ENCODE results near the gene ZNF488.

ZNF488 gene

DNA sequence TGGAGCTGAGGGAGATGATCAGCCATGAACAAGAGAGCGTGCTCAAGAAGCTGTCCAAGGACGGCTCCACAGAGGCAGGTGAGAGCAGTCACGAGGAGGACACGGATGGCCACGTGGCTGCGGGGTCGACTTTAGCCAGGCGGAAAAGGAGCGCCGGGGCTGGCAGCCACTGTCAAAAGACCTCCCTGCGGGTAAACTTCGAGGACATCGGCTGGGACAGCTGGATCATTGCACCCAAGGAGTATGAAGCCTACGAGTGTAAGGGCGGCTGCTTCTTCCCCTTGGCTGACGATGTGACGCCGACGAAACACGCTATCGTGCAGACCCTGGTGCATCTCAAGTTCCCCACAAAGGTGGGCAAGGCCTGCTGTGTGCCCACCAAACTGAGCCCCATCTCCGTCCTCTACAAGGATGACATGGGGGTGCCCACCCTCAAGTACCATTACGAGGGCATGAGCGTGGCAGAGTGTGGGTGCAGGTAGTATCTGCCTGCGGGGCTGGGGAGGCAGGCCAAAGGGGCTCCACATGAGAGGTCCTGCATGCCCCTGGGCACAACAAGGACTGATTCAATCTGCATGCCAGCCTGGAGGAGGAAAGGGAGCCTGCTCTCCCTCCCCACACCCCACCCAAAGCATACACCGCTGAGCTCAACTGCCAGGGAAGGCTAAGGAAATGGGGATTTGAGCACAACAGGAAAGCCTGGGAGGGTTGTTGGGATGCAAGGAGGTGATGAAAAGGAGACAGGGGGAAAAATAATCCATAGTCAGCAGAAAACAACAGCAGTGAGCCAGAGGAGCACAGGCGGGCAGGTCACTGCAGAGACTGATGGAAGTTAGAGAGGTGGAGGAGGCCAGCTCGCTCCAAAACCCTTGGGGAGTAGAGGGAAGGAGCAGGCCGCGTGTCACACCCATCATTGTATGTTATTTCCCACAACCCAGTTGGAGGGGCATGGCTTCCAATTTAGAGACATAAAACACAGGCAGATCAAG, 58.5 kb downstream of the ZNF488 start:
- no peak for DNase-seq

DNA sequence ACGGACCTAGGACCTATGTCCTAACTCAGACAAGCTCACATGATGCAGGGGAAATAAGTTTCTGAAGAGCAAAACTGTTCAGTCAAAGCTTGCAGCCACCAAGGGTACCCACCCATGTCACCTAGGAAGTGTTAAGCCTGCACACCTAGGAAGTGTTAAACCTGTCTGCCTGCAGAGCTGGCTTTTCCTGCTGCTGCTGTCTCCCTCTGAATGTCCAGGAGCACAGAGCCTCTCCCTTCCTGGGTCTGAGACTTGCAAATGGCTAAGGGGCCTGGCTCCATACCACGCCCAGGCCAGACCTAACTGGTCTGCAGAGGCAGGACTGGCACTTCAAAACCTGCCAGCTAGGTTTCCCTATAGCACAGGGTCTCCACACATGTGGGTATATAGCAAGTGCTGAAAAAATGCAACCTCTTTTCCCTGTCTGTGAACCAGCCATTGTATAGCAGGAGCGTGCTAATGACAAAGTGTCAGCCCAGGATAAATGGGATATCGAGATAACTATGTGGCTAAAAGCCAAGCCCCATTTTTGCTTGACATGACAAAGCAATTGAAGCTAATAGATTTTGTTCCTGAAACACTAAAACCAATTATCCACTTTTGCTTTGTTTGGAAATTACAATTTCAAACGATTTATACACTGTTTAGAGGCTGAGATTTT, 60.3 kb downstream of the ZNF488 start:
- no peak for DNase-seq

DNA sequence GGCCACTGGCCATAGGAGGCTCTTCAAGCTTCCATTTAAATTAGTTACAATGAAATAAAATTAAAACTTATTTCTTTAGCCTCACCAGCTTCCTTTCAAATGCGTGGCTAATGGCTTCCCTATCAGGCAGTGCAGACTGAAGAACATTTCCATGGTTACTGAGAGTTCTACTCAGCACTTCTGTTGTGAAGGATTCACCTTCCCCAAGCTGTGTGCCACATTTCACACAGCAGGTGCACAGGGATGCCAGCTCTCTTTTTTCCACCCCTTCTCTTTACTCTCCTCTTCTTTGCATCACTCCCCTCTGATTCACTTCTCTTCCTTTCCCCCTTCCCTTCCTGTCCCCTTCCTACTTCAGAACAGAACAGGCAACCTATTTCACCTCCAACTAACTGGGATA, 61.0 kb downstream of the ZNF488 start:
- DNase-seq = no peak

GRCh38 chr10:47322300-47323061, 61.6 kb downstream of the ZNF488 start, which contains the start of gene GDF2:
Gene GDF2 (plus strand): TSS chr10:47322454. CDS start chr10:47322669, 215 bp downstream.
- no peak for DNase-seq

- no peak for DNase-seq
These were observed 62.4 kb downstream of the ZNF488 start for GRCh38 chr10:47321521-47322195.

DNA sequence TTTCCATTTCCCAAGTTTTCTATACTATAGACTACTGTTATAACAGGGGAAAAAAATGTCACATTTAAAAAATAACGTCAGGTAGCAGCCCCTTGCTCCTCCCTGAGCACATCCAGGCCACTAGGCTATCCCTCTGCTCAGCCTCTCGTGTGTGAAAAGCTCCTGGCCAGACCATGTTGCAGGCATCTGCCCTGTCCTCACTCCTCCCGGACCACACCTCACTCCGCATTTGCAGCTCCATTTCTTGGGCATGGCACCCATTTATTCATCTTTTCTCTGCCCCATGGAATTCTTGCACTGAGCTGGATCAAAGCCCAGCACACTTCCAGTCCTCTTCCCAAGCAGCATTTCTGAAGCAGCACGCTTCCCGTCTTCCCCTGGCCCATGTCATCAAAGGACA, 63.3 kb downstream of the ZNF488 start:
- DNase-seq = no peak

DNA sequence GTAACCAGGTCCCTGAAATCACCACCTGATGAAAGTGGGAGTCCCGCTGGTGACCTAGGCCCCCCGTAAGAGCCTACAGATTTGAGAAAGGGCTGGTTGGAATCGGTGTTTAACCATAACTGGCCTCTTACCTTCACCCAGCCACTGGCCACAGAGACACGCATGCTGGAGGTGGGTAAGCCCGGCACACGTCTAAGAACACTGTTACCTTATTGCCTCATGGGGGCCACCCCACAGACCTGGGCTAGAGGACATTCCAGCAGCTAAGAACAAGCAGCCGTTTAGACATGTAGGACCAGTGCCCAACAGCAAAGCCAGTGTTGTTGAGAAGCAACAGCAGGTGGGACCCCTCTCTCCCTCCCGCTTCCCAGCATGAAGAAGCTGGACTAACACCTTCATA, 64.3 kb downstream of the ZNF488 start:
- DNase-seq = no peak

- DNase-seq = no peak
These were observed 65.4 kb downstream of the ZNF488 start for GRCh38 chr10:47318706-47319105.

DNA sequence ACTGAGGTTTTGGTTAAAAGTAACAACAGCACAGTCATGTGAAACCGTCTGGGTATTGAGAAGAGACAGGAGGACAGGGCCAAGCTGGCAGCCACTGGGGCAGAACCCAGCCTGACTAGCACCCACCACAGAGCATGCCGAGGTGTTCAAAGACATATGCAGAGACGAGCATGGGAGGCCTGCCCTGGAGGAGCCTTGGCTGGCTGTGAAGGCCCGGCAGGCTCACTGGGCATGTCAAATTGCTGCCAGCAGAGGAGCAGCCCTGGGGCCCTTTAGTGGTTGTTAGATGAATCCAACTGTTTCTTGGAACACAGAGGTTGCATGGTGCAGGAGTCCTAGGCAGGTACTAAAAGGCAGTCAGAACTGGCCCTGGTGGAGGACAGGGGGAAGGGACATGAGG, 66.8 kb downstream of the ZNF488 start:
- DNase-seq = no peak

GRCh38 chr10:47316131-47316530, 68.0 kb downstream of the ZNF488 start:
- DNase-seq = no peak
